CD14-positive monocyte (primary cell): ENCODE data around the gene DUOXA2. TPM values are rescaled to one million over a fixed set of nuclear protein-coding genes. Genes with fewer than 3 reads are reported as not detected.

Source experiments
- DNase-seq, 3 donors: peaks; one replicate each; pipeline ENCODE4 v3.0.0-alpha.2; 2011 to 2022
- H2AFZ ChIP-seq: 2 replicates; pipeline ENCODE4 v1.6.0; 2012; ENCODE audit warnings: mild to moderate bottlenecking, low read depth, low read length, inconsistent platforms; ENCODE audit not compliant: insufficient read depth, poor library complexity, severe bottlenecking
- H3K27ac ChIP-seq, 2 donors: 1 replicate in 1 of 2; 2 replicates in 1 of 2; pipeline ENCODE4 v1.5.1; 2012 to 2013; ENCODE audit warnings: low read length in 2 of 2, control low read depth in 1 of 2, inconsistent platforms in 1 of 2, low read depth in 1 of 2, mild to moderate bottlenecking in 1 of 2
- H3K27me3 ChIP-seq, 2 donors: one replicate each; pipeline versions ENCODE4 v1.6.0 to v1.6.1; 2011 to 2013; ENCODE audit warnings: low read length in 2 of 2; ENCODE audit not compliant: control insufficient read depth in 2 of 2, insufficient read depth in 2 of 2
- H3K36me3 ChIP-seq, 2 donors: replicated peaks in 1 of 2; 1 replicate in 1 of 2; 2 replicates in 1 of 2; pipeline versions ENCODE4 v1.5.1 to v1.6.1; 2012 to 2013; ENCODE audit warnings: low read length in 2 of 2, control low read depth in 1 of 2, inconsistent platforms in 1 of 2, mild to moderate bottlenecking in 1 of 2; ENCODE audit not compliant: insufficient read depth in 2 of 2, control insufficient read depth in 1 of 2
- H3K4me1 ChIP-seq, 2 donors: 1 replicate in 1 of 2; 2 replicates in 1 of 2; pipeline versions ENCODE4 v1.5.1 to v1.6.1; 2012 to 2013; ENCODE audit warnings: low read length in 2 of 2, control low read depth in 1 of 2, inconsistent platforms in 1 of 2, mild to moderate bottlenecking in 1 of 2, moderate library complexity in 1 of 2; ENCODE audit not compliant: insufficient read depth in 2 of 2, control insufficient read depth in 1 of 2
- H3K4me2 ChIP-seq: replicated peaks from 2 replicates; pipeline ENCODE3; 2012; ENCODE audit warnings: low read length, moderate library complexity, mild to moderate bottlenecking; ENCODE audit not compliant: poor library complexity, severe bottlenecking; ENCODE audit errors: extremely low read depth
- H3K4me3 ChIP-seq, 3 experiments: fragments of 200-600 bp in 1 of 3; sonication (generic) in 1 of 3; replicated peaks in 1 of 3; 1 replicate in 2 of 3; 2 replicates in 1 of 3; pipeline ENCODE4 v1.5.1; 2011 to 2013; ENCODE audit warnings: low read length in 3 of 3, mild to moderate bottlenecking in 3 of 3, control low read depth in 2 of 3, low read depth in 2 of 3, inconsistent platforms in 1 of 3, moderate library complexity in 1 of 3
- H3K79me2 ChIP-seq: 2 replicates; pipeline ENCODE4 v1.6.0; 2012; ENCODE audit warnings: mild to moderate bottlenecking, control low read depth, inconsistent platforms, low read length, moderate library complexity; ENCODE audit not compliant: insufficient read depth
- H3K9ac ChIP-seq: 2 replicates; pipeline ENCODE4 v1.6.0; 2017; ENCODE audit warnings: low read length, mild to moderate bottlenecking; ENCODE audit not compliant: insufficient read depth, poor library complexity, severe bottlenecking
- H3K9me3 ChIP-seq, 2 donors: replicated peaks in 1 of 2; 1 replicate in 1 of 2; 2 replicates in 1 of 2; pipeline versions ENCODE4 v1.5.1 to v1.6.1; 2012 to 2013; ENCODE audit warnings: low read length in 2 of 2, control low read depth in 1 of 2; ENCODE audit not compliant: control insufficient read depth in 1 of 2, insufficient read depth in 1 of 2
- H4K20me1 ChIP-seq: 2 replicates; pipeline ENCODE4 v1.6.0; 2012; ENCODE audit warnings: mild to moderate bottlenecking, low read length, control low read depth, moderate library complexity; ENCODE audit not compliant: insufficient read depth
- H3K27ac Mint-ChIP-seq, 7 donors: one replicate each; pipeline ENCODE4 v1.8.0; 2020; ENCODE audit warnings: mild to moderate bottlenecking in 7 of 7, mixed read lengths in 7 of 7, moderate library complexity in 6 of 7, inconsistent platforms in 2 of 7
- H3K27me3 Mint-ChIP-seq, 3 donors: one replicate each; pipeline ENCODE4 v1.8.0; 2021 to 2022; ENCODE audit warnings: low read depth in 3 of 3, mild to moderate bottlenecking in 3 of 3, mixed read lengths in 3 of 3, moderate library complexity in 3 of 3, inconsistent platforms in 1 of 3
- H3K36me3 Mint-ChIP-seq, 2 donors: one replicate each; pipeline ENCODE4 v1.8.0; 2020; ENCODE audit warnings: mixed read lengths in 2 of 2, inconsistent platforms in 1 of 2, mild to moderate bottlenecking in 1 of 2
- H3K4me1 Mint-ChIP-seq: one replicate; pipeline ENCODE4 v1.8.0; 2020; ENCODE audit warnings: mild to moderate bottlenecking, mixed read lengths
- H3K4me3 Mint-ChIP-seq, 2 donors: one replicate each; pipeline ENCODE4 v1.8.0; 2020; ENCODE audit warnings: mild to moderate bottlenecking in 2 of 2, mixed read lengths in 2 of 2, moderate library complexity in 1 of 2
- H3K9me3 Mint-ChIP-seq, 7 donors: one replicate each; pipeline ENCODE4 v1.8.0; 2020 to 2022; ENCODE audit warnings: mixed read lengths in 7 of 7, mild to moderate bottlenecking in 6 of 7, moderate library complexity in 6 of 7, inconsistent platforms in 2 of 7
- CTCF ChIP-seq: fragments of 200-600 bp; IDR thresholded peaks from one replicate; pipeline ENCODE4 v1.8.0; 2022; ENCODE audit warnings: antibody characterized with exemption, mild to moderate bottlenecking
- WGBS: methylation state at CpG from one replicate; pipeline ENCODE4 v1.1.5; 2013; ENCODE audit warnings: missing lambda C conversion rate; ENCODE audit not compliant: insufficient coverage; 5-methylcytosine and 5-hydroxymethylcytosine counted together
- intact Hi-C, 2 donors: fragments of 100-400 bp; cut with micrococcal nuclease; formaldehyde crosslinking; loops; one replicate each; pipeline versions ENCODE4 v1.15.0 to v1.15.1; 2023
- polyA plus RNA-seq, 3 donors: library from polyadenylated mRNA; depleted of rRNA in 1 of 3; unstranded in 2 of 3; stranded (reverse) in 1 of 3; fragments of 300-500 nt in 2 of 3; fragments of >200 nt in 1 of 3; fragmentation: Illumina TruSeq in 2 of 3; gene quantifications; 1 replicate in 2 of 3; 2 replicates in 1 of 3; pipeline ENCODE4 v1.2.3, GENCODE V29; 2012 to 2021

DUOXA2 gene
- polyA plus RNA-seq, 3 donors: not detected

DNA sequence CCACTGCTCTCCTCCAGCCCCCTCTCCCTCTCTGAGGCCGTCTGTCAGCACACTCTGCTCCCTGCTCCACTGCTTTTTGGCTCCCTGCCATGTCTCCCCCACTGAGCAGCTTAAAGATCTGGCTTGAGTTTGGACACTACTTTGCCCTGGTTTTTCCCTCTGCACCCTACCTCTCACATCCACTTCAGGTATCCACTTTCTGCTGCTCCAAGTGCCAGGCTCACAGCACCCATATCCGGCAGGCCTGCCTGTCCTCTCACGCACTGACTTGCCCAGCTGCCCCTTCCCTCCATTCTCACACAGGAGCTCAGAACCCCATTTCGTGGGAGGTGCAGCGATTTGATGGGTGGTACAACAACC, 19.4 kb downstream of the DUOXA2 start:
- Histone ChIP-seq H3K79me2 (no peaks in the 10 kb centered on the region), H3K4me2 (no peak overlapping the region), H2AFZ (no peak overlapping the region), H3K36me3 (no peaks in the 10 kb centered on the region), H3K9ac (peak overlapping the region; percentile 2), H3K9me3 (peaks cover 0 to 25% of the 10 kb centered on the region in 2 donors), H3K27ac (no peak overlapping the region), H4K20me1 (no peaks in the 10 kb centered on the region), H3K4me1 (peaks cover 9 to 17% of the 10 kb centered on the region in 2 donors), H3K27me3 (peaks cover 49 to 81% of the 10 kb centered on the region in 2 donors), H3K4me3 (no peak overlapping the region)
- TF ChIP-seq CTCF: no peak
- H3K36me3 Mint-ChIP-seq: no peaks in the 10 kb centered on the region
- peaks cover 69 to 91% (median 81%) of the 10 kb centered on the region in 3 donors for H3K27me3 Mint-ChIP-seq
- H3K9me3 Mint-ChIP-seq: peaks cover 0 to 19% (median 5%) of the 10 kb centered on the region in 7 donors
- H3K27ac Mint-ChIP-seq: peak overlapping the region in 1 of 7 donors; percentile 8
- H3K4me3 Mint-ChIP-seq: peak overlapping the region in 1 of 2 donors; percentile 11
- 86% methylated on average over 4 of the region's 5 CpGs for WGBS
- intact Hi-C loops: no loop called here
- no peak for DNase-seq
- peaks cover 20% of the 10 kb centered on the region for H3K4me1 Mint-ChIP-seq

- Mint-ChIP-seq H3K36me3 (no peaks in the 10 kb centered on the region), H3K27ac (no peak overlapping the region), H3K4me3 (peak overlapping the region in 1 of 2 donors; percentile 82), H3K9me3 (peaks cover 0 to 14% (median 3%) of the 10 kb centered on the region in 7 donors), H3K4me1 (peaks cover 16% of the 10 kb centered on the region), H3K27me3 (peaks cover 66 to 88% (median 76%) of the 10 kb centered on the region in 3 donors)
- H3K79me2 ChIP-seq: no peaks in the 10 kb centered on the region
- no peak overlapping the region for H2AFZ ChIP-seq
- whole genome bisulfite sequencing: 100% methylated on average over 1 of the region's 7 CpGs
- no peaks in the 10 kb centered on the region for H4K20me1 ChIP-seq
- no peaks in the 10 kb centered on the region for H3K36me3 ChIP-seq
- no peak overlapping the region for H3K27ac ChIP-seq
- H3K9me3 ChIP-seq: peaks cover 0 to 20% of the 10 kb centered on the region in 2 donors
- no peak for DNase-seq
- H3K4me3 ChIP-seq: no peak overlapping the region
- intact Hi-C loops: no loop called here
- H3K4me1 ChIP-seq: peaks cover 6 to 12% of the 10 kb centered on the region in 2 donors
- no peak overlapping the region for H3K9ac ChIP-seq
- no peak overlapping the region for H3K4me2 ChIP-seq
- TF ChIP-seq CTCF: no peak
- peaks cover 44 to 76% of the 10 kb centered on the region in 2 donors for H3K27me3 ChIP-seq
Observed at GRCh38 chr15:45134046-45134445, 19.9 kb downstream of the DUOXA2 start.
